ENCODE results near the gene DDC. TPM values are rescaled to one million over a fixed set of nuclear protein-coding genes. Genes with fewer than 3 reads are reported as not detected.

DDC gene
- polyA plus RNA-seq, 2 donors, result 0.18 to 0.37 TPM

GRCh38 chr7:50431316-50431715 lies 133.9 kb downstream of the DDC start:
- no peak overlapping the region for H3K4me3 ChIP-seq (ENCODE audit: low read depth in 1 of 2, low read length in 2 of 2)

DNA sequence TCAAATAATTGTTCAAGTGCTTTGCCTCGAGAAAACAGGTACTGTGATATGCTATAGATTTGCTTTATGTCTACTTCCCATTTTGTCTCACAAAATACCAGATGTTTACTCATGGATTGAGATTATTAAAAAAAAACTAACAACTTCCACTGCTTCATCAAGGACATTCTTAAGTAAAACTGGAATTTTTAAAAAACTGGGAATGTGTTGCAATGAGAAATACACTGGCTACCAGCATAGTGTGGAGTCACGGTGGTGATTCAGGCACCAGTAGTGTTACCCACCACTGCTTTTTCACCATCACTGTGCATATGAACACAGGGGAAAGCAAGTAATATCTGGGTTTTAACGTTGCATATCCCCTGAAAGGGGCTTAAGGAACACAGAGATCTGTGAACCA lies 136.3 kb downstream of the DDC start:
- 79 to 84% methylated on average over 3 of the region's 3 CpGs for WGBS, 2 donors
- Histone ChIP-seq H3K4me3 (ENCODE audit: low read depth in 1 of 2, low read length in 2 of 2) (no peak overlapping the region), H3K4me1 (ENCODE audit: control insufficient read depth in 2 of 2, insufficient read depth in 2 of 2, low read length in 1 of 2) (no peaks in the 10 kb centered on the region), H3K9me3 (ENCODE audit: control insufficient read depth in 2 of 2, insufficient read depth in 1 of 2, low read depth in 1 of 2, low read length in 1 of 2) (no peaks in the 10 kb centered on the region), H3K27ac (ENCODE audit: low read depth in 2 of 2, low read length in 1 of 2) (no peak overlapping the region), H3K27me3 (ENCODE audit: control insufficient read depth in 1 of 2, insufficient read depth in 2 of 2, low read length in 2 of 2) (no peaks in the 10 kb centered on the region), H3K36me3 (ENCODE audit: control insufficient read depth in 2 of 2, insufficient read depth in 2 of 2, low read length in 1 of 2) (no peaks in the 10 kb centered on the region)

More at GRCh38 chr7:50431316-50431715, 133.9 kb downstream of the DDC start:
- WGBS, 2 donors, result 66 to 68% methylated on average over 2 of the region's 2 CpGs
- peaks cover 0 to 2% of the 10 kb centered on the region in 2 donors for H3K4me1 ChIP-seq (ENCODE audit: control insufficient read depth in 2 of 2, insufficient read depth in 2 of 2, low read length in 1 of 2)
- H3K27ac ChIP-seq (ENCODE audit: low read depth in 2 of 2, low read length in 1 of 2), result no peak overlapping the region
- H3K9me3 ChIP-seq (ENCODE audit: control insufficient read depth in 2 of 2, insufficient read depth in 1 of 2, low read depth in 1 of 2, low read length in 1 of 2), result no peaks in the 10 kb centered on the region
- H3K36me3 ChIP-seq (ENCODE audit: control insufficient read depth in 2 of 2, insufficient read depth in 2 of 2, low read length in 1 of 2), result no peaks in the 10 kb centered on the region
- H3K27me3 ChIP-seq (ENCODE audit: control insufficient read depth in 1 of 2, insufficient read depth in 2 of 2, low read length in 2 of 2), result no peaks in the 10 kb centered on the region

DNA sequence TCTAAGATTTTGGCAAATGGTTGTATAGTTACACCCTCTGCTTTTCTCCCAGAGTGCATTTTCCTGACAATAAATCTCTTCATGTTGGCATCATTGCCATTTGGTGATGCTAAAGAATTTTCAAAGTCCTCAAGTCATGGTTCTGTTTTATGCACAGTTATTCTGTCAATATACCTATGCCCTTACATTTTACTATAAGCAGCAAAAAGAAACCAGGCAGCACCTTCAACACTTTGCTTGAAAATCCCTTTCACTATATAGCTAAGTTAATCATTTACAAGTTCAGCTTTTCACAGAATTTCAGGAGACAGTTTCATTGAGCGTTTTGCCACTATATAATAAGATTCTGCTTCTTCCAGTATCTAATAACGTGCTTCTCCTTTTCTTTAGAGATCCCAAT lies 137.7 kb downstream of the DDC start:
- Histone ChIP-seq H3K27ac (ENCODE audit: low read depth in 2 of 2, low read length in 1 of 2) (no peak overlapping the region), H3K9me3 (ENCODE audit: control insufficient read depth in 2 of 2, insufficient read depth in 1 of 2, low read depth in 1 of 2, low read length in 1 of 2) (no peaks in the 10 kb centered on the region), H3K27me3 (ENCODE audit: control insufficient read depth in 1 of 2, insufficient read depth in 2 of 2, low read length in 2 of 2) (no peaks in the 10 kb centered on the region), H3K4me3 (ENCODE audit: low read depth in 1 of 2, low read length in 2 of 2) (no peak overlapping the region), H3K36me3 (ENCODE audit: control insufficient read depth in 2 of 2, insufficient read depth in 2 of 2, low read length in 1 of 2) (no peaks in the 10 kb centered on the region), H3K4me1 (ENCODE audit: control insufficient read depth in 2 of 2, insufficient read depth in 2 of 2, low read length in 1 of 2) (no peaks in the 10 kb centered on the region)
- 84 to 88% methylated on average over 2 of the region's 2 CpGs for WGBS, 2 donors

DNA sequence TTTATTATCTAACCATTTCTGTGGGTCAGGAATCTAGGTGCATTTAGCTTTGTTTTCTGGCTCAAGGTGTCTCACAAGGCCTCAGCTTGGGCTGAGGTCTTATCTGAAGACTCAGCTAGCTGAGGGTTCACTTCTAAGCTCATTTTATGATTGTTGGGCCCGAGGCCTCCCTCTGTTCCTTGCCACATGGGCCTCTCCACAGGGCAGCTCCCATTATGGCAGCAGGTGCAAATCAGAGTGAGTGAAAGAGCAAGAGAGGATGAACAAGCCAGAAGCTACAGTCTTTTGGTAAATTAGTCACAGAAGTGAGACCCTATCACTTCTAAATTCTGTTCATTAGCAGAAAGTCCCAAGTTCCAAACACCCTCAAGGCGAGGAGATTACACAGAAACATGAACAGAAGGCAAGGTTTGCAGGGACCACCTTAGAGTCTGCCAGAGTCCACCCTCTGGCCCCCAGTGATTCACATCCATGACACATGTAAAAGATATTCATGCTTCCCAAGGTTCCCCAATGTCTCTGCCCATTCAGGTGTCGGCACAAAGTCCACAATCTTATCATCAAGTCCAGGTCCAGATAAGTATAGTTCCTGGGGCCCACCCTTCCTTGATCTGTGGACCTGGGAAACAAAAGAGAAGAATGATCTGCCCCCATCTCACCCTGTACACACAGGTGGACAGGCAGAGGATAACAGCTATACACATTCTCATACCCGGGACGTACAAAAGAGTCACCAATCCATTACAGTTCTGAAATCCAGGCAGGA lies 138.7 kb downstream of the DDC start:
- no peaks in the 10 kb centered on the region for H3K27me3 ChIP-seq (ENCODE audit: control insufficient read depth in 1 of 2, insufficient read depth in 2 of 2, low read length in 2 of 2)
- no peaks in the 10 kb centered on the region for H3K36me3 ChIP-seq (ENCODE audit: control insufficient read depth in 2 of 2, insufficient read depth in 2 of 2, low read length in 1 of 2)
- no peak overlapping the region for H3K4me3 ChIP-seq (ENCODE audit: low read depth in 1 of 2, low read length in 2 of 2)
- H3K4me1 ChIP-seq (ENCODE audit: control insufficient read depth in 2 of 2, insufficient read depth in 2 of 2, low read length in 1 of 2), result no peaks in the 10 kb centered on the region
- no peak overlapping the region for H3K27ac ChIP-seq (ENCODE audit: low read depth in 2 of 2, low read length in 1 of 2)
- 71 to 87% methylated on average over 5 of the region's 5 CpGs for WGBS, 2 donors
- no peaks in the 10 kb centered on the region for H3K9me3 ChIP-seq (ENCODE audit: control insufficient read depth in 2 of 2, insufficient read depth in 1 of 2, low read depth in 1 of 2, low read length in 1 of 2)

- H3K36me3 ChIP-seq (ENCODE audit: control insufficient read depth in 2 of 2, insufficient read depth in 2 of 2, low read length in 1 of 2), result no peaks in the 10 kb centered on the region
- H3K4me3 ChIP-seq (ENCODE audit: low read depth in 1 of 2, low read length in 2 of 2), result no peak overlapping the region
- H3K4me1 ChIP-seq (ENCODE audit: control insufficient read depth in 2 of 2, insufficient read depth in 2 of 2, low read length in 1 of 2), result no peaks in the 10 kb centered on the region
- WGBS, 2 donors, result 91% methylated on average over 6 of the region's 6 CpGs
- no peak overlapping the region for H3K27ac ChIP-seq (ENCODE audit: low read depth in 2 of 2, low read length in 1 of 2)
- no peaks in the 10 kb centered on the region for H3K9me3 ChIP-seq (ENCODE audit: control insufficient read depth in 2 of 2, insufficient read depth in 1 of 2, low read depth in 1 of 2, low read length in 1 of 2)
- H3K27me3 ChIP-seq (ENCODE audit: control insufficient read depth in 1 of 2, insufficient read depth in 2 of 2, low read length in 2 of 2), result no peaks in the 10 kb centered on the region
Observed at GRCh38 chr7:50425318-50425717, 139.9 kb downstream of the DDC start.

GRCh38 chr7:50423860-50424259 lies 141.3 kb downstream of the DDC start:
- no peaks in the 10 kb centered on the region for H3K27me3 ChIP-seq (ENCODE audit: control insufficient read depth in 1 of 2, insufficient read depth in 2 of 2, low read length in 2 of 2)
- no peaks in the 10 kb centered on the region for H3K9me3 ChIP-seq (ENCODE audit: control insufficient read depth in 2 of 2, insufficient read depth in 1 of 2, low read depth in 1 of 2, low read length in 1 of 2)
- H3K4me3 ChIP-seq (ENCODE audit: low read depth in 1 of 2, low read length in 2 of 2), result no peak overlapping the region
- H3K4me1 ChIP-seq (ENCODE audit: control insufficient read depth in 2 of 2, insufficient read depth in 2 of 2, low read length in 1 of 2), result no peaks in the 10 kb centered on the region
- no peaks in the 10 kb centered on the region for H3K36me3 ChIP-seq (ENCODE audit: control insufficient read depth in 2 of 2, insufficient read depth in 2 of 2, low read length in 1 of 2)
- H3K27ac ChIP-seq (ENCODE audit: low read depth in 2 of 2, low read length in 1 of 2), result no peak overlapping the region
- WGBS, 2 donors, result 66 to 68% methylated on average over 4 of the region's 4 CpGs

GRCh38 chr7:50422858-50423257 lies 142.3 kb downstream of the DDC start:
- 88 to 91% methylated on average over 6 of the region's 6 CpGs for WGBS, 2 donors

DNA sequence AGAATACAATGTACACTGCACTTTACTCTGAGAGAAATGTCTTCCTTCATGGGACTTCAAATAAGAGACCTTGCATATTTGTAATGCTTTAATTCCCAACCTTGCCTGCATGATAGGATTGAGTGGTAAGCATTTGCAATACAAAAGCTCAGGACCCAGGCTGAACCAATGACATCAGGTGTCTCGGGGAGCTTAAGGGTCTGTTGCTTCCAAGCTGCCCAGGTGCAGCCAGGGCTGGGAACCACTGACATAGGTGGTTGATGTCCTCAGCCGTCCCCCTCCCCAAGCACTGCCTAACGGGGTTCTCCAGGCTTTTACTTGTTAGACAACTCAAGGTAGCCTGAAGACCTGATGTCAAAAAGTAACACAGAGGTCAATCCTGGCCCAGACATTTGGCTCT lies 144.2 kb downstream of the DDC start:
- Histone ChIP-seq H3K27ac (ENCODE audit: low read depth in 2 of 2, low read length in 1 of 2) (no peak overlapping the region), H3K4me1 (ENCODE audit: control insufficient read depth in 2 of 2, insufficient read depth in 2 of 2, low read length in 1 of 2) (no peaks in the 10 kb centered on the region), H3K4me3 (ENCODE audit: low read depth in 1 of 2, low read length in 2 of 2) (no peak overlapping the region), H3K36me3 (ENCODE audit: control insufficient read depth in 2 of 2, insufficient read depth in 2 of 2, low read length in 1 of 2) (no peaks in the 10 kb centered on the region), H3K9me3 (ENCODE audit: control insufficient read depth in 2 of 2, insufficient read depth in 1 of 2, low read depth in 1 of 2, low read length in 1 of 2) (no peaks in the 10 kb centered on the region), H3K27me3 (ENCODE audit: control insufficient read depth in 1 of 2, insufficient read depth in 2 of 2, low read length in 2 of 2) (no peaks in the 10 kb centered on the region)
- WGBS, 2 donors, result 61 to 65% methylated on average over 3 of the region's 3 CpGs

More at GRCh38 chr7:50422858-50423257, 142.3 kb downstream of the DDC start:
- Histone ChIP-seq H3K27me3 (ENCODE audit: control insufficient read depth in 1 of 2, insufficient read depth in 2 of 2, low read length in 2 of 2) (no peaks in the 10 kb centered on the region), H3K27ac (ENCODE audit: low read depth in 2 of 2, low read length in 1 of 2) (no peak overlapping the region), H3K4me1 (ENCODE audit: control insufficient read depth in 2 of 2, insufficient read depth in 2 of 2, low read length in 1 of 2) (no peaks in the 10 kb centered on the region), H3K9me3 (ENCODE audit: control insufficient read depth in 2 of 2, insufficient read depth in 1 of 2, low read depth in 1 of 2, low read length in 1 of 2) (no peaks in the 10 kb centered on the region), H3K4me3 (ENCODE audit: low read depth in 1 of 2, low read length in 2 of 2) (no peak overlapping the region), H3K36me3 (ENCODE audit: control insufficient read depth in 2 of 2, insufficient read depth in 2 of 2, low read length in 1 of 2) (no peaks in the 10 kb centered on the region)

GRCh38 chr7:50418526-50419290 lies 146.5 kb downstream of the DDC start:
- Histone ChIP-seq H3K27ac (ENCODE audit: low read depth in 2 of 2, low read length in 1 of 2) (no peak overlapping the region), H3K9me3 (ENCODE audit: control insufficient read depth in 2 of 2, insufficient read depth in 1 of 2, low read depth in 1 of 2, low read length in 1 of 2) (no peaks in the 10 kb centered on the region), H3K27me3 (ENCODE audit: control insufficient read depth in 1 of 2, insufficient read depth in 2 of 2, low read length in 2 of 2) (no peaks in the 10 kb centered on the region), H3K4me1 (ENCODE audit: control insufficient read depth in 2 of 2, insufficient read depth in 2 of 2, low read length in 1 of 2) (no peaks in the 10 kb centered on the region), H3K4me3 (ENCODE audit: low read depth in 1 of 2, low read length in 2 of 2) (no peak overlapping the region), H3K36me3 (ENCODE audit: control insufficient read depth in 2 of 2, insufficient read depth in 2 of 2, low read length in 1 of 2) (no peaks in the 10 kb centered on the region)
- 72% methylated on average over 14 of the region's 14 CpGs for WGBS, 2 donors
